ENCODE measurements around the gene GBP6.
"Not testable (repeated sequence)": the region's sequence is repeated elsewhere in the genome, so short reads cannot be mapped to it uniquely, and the experiment has no call there.

The GBP6 gene, protein sequence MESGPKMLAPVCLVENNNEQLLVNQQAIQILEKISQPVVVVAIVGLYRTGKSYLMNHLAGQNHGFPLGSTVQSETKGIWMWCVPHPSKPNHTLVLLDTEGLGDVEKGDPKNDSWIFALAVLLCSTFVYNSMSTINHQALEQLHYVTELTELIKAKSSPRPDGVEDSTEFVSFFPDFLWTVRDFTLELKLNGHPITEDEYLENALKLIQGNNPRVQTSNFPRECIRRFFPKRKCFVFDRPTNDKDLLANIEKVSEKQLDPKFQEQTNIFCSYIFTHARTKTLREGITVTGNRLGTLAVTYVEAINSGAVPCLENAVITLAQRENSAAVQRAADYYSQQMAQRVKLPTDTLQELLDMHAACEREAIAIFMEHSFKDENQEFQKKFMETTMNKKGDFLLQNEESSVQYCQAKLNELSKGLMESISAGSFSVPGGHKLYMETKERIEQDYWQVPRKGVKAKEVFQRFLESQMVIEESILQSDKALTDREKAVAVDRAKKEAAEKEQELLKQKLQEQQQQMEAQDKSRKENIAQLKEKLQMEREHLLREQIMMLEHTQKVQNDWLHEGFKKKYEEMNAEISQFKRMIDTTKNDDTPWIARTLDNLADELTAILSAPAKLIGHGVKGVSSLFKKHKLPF

DNA sequence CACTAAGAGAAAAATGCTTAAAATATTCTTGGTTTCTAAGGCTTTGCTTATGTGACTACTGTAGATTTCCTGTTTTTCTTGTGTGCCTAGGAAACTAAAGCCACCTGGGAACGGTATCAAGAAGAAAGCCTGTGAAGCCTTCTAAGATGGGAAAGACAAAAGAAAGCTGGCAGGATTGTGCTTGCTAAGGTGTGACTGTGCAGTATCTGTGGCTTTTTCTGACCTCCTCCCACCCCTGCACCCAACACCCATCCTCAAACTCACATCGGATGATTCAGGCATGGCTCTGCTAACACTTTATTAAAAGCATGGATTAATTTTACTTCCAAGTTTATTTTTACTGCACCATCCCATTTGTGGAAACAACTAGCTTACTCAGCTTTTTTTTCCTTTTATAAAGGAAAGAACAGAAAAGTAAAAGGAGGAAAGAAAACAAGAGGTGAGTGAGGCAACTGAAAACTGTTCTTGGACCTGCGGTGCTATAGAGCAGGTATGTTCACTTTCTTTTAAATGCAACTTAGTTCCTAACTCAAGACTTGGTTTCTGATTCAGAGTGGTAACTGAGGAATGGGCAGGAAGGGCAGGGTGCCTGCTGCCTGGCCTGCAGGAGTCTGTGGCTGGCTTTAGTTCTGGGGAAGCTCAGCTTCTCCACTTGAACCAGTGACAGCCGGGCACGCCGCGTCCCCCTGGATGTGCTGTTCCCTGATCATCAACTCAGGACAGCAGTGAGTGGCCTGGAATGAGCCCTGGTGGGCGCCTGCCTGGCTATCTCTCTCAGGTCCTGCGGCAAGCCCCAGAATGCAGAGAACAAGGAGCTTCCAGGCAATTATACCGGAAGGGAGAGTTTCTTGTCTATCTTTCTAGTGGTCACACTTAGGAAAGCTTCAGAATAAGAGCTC is at the start of gene GBP6:
GBP6 (plus strand) TSS at position 422 of the 899 bp plus-strand sequence. CDS start 4,493 bp downstream, outside the sequence.
- no peak for DNase-seq

DNA sequence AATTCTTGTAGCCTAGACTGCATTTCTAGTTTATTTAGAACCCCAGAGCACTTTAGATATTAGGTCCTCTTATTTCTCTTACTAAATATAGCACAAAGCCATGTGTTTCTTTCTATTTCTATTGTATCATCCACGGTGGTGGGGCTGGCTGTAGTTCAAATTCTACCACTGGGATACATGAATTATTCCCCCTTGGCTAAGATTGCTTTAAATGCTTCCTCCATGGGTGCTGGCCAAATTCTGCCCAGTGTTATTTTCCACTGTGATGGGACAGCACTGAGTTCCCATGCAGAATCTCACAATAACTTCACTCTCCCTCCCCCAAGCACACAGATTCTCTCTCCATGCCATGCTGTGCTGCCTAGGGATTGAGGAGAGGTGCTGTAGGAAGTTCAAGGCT is 41.5 kb upstream of the GBP6 start:
- DNase-seq: no peak

DNA sequence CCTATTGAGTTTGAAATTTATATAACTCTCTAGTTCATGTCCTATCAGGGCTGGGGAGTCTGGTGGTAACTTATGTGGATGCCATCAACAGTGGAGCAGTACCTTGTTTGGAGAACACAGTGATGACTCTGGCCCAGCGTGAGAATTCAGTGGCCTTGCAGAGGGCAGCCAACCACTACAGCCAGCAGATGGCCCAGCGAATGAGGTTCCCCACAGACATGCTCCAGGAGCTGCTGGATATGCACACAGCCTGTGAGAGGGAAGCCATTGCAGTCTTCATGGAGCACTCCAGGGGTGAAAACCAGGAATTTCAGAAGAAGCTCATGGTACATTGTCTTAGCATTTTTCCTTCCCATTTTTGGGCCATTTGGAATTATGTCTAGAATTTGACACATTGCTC is 32.0 kb upstream of the GBP6 start:
- DNase-seq: no peak

DNA sequence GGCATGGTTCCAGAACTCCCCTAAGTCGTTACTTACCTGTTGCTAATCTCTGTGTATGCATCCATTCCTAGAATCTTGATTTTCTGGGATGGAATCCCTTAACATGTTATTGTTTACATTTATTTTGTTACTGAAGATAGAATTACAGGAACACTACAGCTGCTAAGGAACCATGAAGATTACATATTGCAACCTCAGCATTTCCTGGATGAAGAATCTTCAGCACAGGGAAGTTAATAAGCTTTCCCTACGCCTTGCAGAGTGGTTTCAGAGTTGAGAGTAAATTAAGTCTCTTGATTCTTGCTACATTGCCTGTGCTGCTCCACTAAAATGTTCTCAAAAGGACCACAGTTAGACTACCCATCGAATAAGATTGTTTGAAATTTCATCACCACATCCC is 31.4 kb upstream of the GBP6 start:
- no peak for DNase-seq

DNA sequence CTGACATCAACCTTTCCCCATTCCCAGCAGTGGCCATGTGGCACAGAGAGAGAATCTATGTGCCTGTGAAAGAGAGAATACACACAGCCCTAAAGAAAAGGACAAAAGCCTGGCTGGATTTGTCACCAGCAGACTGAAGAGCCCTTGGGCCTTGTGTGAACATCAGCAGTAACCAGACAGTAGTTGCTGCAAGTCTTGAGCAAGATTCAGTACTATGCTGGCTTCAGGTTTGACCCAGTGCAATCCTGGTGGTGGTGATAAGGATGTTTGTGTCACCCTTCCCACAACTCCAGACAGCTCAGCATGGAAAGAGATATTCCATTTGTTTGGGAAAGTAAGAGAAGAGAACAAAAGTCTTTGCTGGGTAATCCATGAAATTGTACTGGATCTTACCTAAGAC is 28.4 kb upstream of the GBP6 start:
- no peak for DNase-seq

DNA sequence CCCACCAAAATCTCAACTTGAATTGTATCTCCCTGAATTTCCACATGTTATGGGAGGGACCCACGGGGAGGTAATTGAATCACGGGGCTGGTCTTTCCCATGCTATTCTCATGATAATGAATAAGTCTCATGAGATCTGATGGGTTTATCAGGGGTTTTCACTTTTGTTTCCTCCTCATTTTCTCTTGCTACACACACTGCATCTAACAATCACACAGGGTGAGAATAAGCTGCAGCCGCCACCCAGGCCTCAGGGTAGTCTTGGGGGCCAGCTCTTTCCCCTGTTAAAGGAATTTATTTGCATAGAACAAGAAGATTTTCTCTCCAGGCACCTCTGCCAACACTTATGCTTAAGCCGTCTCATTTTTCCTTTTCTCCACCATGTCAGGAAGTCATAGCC is 26.0 kb upstream of the GBP6 start:
- no peak for DNase-seq

DNA sequence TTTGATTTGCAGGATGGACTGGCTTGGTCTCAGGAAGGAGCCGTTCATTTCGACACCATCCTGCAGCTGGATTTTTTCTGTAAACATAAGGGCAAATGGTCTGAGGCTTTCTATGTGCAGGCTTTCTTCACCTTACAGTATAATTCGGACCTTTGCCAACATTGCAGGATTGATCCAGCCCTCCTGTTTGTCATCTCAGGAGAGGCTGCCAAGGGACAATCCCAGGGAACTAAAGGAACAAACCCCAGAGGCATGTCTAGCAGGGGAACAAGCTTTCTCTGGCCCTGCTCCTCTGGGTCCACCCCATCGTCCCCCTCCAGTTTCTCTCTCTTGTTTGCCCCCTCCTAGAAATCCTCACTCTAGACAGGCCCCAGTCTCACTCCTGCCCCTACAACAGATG is 24.8 kb upstream of the GBP6 start:
- DNase-seq: no peak

DNA sequence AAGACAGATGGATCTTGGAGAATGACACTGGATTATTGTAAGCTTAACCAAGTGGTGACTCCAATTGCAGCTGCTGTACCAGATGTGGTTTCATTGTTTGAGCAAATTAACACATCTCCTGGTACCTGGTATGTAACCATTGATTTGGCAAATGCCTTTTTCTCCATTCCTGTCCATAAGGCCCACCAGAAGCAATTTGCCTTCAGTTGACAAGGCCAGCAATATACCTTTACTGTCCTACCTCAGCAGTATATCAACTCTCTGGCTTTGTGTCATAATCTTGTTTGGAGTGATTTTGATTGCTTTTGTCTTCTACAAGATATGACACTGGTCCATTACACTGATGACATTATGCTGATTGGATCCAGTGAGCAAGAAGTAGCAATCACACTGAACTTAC is 18.4 kb upstream of the GBP6 start:
- not testable (repeated sequence) for DNase-seq

DNA sequence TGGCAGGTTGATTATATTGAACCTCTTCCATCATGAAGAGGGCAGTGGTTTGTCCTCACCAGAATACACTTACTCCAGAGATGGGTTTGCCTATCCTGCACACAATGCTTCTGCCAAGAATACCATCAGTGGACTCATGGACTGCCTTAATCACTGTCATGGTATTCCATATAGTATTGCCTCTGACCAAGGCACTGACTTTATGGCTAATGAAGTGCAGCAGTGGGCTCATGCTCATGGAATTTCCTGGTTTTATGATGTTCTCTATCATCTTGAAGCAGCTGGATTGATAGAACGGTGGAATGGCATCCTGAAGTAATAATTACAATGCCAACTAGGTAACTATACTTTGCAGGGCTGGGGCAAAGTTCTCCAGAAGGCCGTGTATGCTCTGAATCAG is 16.6 kb upstream of the GBP6 start:
- DNase-seq: no peak

DNA sequence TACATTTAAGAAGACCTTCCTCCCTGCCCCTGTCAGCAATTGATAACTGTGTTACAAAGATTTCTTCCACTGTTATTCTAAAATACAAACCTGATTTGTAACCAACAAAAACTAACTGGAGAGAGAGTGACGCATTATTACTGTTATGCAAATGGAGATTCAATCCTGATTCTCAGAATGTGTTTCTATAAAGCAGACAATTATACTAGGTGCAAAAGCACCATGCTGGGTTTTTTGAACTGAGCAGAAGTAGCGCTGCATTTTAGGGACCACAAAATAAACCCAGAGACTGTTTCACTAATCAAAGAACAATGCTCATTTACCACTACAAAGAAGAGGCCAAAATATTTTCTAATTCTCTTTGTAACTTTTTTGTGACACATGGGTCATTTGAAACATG is 13.6 kb upstream of the GBP6 start:
- DNase-seq: no peak

DNA sequence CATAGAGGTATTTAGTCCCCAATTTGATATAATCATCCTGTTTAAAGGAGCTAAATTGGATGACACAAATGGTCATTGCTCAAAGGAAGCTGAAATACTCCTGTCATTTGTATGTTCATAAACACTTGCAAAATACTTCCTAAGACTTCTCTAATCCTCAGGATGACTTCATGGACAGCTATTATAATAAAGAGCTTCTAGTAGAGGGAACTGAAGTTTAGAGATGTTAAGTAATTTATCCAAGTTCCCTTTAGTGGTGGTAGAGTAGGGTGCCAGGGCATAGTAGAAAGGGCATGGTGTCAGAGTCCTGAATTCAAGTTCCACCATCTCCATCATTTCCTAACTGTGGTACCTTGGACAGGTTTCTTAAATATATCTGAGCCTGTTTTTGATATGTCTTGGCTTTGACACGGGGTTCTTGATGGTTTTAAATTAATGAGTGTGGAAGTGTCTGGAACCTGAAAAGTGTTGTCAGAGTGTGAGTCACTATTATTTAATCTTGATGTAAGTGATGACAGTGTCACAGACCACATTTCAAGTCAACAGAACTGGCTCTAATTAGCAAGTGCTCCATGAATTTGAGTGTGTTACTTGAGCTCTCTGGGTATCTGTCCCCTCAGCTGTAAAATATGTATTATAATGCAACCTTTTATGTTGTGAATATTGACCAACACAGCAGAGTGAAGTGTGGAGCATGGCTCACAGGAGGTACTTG is 12.1 kb upstream of the GBP6 start:
- DNase-seq: no peak

DNA sequence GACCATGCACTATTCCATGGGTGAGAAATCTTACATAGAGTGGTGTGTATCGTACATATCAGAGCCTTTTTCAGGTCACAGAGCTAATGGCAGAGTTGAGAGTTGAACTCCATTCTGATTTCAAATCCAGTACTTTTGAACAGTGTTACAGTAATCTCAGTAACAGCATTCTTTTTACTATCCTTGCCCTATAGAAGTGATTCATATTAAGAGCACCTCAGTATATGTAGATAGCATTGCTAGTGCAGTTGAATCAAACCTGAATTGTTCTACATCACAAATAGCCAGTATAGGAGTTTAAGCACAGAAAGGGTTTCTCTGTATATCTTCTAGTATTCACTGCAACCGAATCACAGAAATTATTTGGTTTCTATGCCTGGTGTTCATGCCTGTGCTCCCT is 11.4 kb upstream of the GBP6 start:
- DNase-seq: no peak

DNA sequence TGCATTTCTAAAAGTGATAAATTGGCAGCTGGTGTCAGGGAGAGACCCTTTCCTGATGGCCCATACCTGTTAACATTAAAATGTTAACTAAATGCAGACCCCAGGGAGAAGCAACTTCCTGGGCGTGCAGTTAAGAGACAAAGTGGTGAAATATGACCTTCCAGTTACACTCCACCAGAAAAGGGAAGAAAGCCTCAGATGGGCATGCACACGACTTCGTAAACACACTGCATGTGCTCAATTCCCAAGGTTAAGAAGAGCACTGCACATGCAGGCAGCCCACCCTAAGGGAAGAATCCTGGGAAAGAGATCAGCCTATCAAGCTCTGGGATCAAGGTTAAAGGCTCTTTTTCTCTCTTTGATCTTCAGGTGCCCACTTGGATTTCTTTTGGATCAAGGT is 9.7 kb upstream of the GBP6 start:
- peak; percentile 21 for DNase-seq

DNA sequence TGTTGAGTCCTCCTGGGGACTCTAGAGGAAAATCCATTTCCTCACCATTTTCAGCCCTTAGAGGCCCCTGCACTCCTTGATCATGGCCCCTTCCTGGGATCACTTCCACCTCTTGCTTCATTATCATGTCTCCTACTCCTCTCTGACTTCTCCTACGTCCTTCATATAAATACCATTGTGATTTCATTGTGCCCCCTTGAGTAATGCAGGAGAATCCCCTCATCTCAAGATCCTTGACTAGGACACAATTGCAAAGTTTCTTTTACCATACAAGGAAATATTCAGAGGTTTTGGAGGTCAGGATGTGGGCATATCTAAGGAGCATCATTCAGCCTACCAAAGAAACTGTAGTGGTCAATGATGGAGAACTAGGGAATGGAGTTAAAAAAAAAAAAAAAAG is 8.8 kb upstream of the GBP6 start:
- no peak for DNase-seq

DNA sequence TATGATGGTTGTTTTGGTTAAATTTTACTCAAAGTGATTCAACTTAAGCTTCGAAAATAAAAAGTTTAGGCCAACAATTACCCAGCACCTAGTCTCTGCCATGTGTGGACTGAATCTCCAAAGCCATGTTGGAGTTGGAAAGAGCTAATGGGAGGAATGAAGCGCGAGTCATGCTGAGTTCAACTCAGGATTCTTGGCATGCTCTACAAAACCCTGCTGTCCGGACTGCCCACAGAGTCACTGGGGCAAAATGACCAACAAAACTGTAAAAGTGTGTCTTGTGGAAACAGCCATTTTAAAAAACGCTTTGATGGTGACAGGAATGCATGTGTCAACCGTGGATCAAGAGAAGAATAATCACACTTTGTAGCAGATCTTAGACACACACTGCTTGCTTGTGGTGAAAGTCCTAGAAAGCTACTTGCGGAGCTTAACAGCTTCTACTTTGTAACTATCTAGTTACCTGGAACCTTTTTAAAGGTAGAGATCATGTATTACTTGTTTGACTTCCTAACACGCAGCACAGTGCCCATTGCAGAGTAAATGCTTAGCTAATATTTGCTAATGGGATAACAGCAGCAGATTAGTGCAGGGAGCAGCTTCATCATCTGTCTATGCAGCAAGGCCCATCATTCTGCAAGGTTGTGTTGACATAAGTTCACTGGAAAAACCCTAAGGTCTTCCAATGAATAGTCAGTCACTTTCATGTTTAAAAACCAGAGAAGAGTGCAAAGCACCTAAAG is 7.0 kb upstream of the GBP6 start:
- DNase-seq: no peak

DNA sequence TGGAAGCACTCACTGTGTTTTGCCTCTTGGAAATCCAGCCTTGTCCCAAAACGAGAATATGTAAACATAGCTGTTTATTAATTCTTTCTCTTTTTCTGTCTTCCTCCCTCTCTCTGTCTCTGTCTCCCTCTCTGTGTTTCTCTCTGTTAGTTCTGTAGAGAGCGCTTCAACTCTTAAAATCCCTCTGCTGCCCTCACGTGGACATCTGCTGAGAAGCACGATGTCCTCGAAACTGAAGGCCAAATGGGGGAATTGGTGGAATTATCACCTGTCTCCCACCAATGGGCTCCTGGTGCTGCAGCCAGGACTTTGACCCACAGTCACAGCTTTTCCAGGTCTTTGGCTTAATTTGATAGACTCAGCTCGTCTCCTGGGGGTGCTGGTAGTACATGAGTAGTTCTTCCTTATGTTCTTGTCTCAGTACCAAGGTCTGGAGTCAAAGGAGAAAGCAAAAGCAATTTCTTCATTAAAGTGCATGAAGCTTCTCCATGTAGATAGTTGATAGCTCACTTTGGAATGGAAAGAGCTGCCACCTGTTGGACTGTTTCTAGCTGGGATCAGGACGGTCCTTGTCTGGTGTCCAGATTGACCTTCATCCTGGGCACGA is 5.5 kb upstream of the GBP6 start:
- DNase-seq: peak; percentile 90

DNA sequence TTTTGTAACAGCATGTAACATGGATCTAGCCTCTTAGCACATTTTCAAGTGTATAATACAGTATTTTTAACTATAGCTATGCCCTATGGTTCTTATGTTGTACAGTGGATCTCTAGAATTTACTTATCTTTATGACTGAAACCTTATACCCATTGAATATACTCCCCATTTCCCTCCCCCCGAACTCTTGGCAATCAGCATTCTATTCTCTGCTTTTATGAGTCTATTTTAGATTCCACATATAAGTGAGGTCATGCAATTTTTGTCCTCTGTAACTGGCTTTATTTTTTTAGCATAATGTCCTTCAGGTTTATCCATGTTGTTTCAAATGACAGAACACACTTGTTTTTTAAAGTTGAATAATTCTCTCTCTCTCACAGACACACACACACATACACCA is 3.1 kb upstream of the GBP6 start:
- no peak for DNase-seq

DNA sequence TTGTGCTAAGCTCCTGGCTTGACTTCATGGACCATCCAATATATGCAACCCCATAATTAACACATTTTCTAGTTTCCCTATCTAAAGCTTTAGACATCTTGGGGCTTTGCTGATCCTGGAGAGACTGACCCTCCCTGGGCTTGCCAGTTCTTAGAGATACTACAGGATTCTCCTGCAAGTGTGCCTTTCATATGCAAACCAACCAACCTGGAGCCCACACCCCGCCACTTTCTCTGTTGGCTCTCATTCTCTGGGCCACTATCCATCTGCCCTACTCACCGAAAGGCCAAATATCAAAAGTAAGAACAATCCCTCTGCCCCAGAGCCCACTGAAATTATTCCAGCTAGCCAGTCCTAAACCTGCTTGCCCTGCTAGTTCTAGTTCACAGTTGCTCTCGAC is 2.2 kb upstream of the GBP6 start:
- DNase-seq: no peak

DNA sequence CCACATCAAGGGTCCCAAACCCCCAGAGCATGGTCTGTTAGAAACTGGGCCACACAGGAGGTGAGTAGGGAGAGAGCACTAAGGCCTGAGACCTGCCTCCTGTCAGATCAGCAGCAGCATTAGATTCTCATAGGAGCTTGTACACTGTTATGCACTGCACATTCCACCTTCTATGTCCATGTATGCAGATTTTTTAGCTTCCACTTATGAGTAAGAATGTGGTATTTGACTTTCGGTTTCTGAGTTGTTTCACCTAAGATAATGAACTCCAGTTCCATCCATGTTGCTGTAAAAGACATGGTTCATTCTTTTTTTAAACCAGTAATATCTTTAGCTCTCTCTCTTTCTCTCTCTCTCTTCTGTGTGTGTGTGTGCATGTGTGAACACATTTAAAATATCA is 663 bp upstream of the GBP6 start:
- DNase-seq: no peak

DNA sequence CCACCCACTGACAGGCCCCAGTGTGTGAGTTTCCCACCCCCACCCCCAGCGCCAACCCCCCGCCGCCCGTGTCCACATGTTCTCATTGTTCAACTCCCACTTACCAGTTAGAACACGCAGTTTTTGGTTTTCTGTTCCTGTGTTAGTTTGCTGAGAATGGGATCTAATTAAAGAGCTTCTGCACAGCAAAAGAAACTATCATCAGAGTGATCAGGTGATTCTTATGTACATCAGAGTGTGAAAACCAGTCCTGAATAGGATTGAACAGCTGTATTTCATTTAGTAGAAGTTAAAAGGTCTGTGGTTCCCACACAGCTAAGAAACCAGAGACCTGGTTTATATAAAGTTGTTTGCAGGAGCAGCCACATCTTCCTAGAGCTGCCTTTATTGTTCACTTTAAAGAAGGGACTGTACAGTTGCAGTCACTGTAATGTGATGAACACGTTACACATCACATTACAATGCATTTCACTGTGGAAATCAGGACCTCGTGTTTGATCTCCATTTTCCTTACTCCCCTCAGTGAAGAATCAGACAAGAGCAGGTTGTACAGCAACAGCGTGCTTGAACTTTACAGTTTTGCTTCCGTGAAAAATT is 1.2 kb downstream of the GBP6 start:
- DNase-seq: no peak

DNA sequence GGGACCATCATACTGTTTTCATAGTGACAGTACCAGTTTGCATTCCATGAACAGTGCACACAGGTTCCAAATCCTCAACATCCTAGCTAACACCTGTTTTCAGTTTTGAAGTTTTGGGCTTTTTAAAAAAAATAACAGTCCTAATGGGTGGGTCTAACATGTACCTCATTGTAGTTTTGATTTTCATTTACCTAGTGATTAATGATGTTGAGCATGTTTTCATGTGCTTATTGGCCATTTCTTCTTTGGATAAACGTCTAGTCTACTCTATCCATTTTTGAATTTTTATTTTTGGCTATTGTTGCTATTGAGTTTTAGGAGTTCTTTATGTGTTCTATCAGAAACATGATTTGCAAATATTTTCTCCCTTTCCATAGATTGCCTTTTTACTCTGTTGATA is 3.4 kb downstream of the GBP6 start:
- DNase-seq: no peak

Measured in hematopoietic multipotent progenitor cell treated with erythropoietin and hydrocortisone succinate and interleukin-3 and kit ligand, for 4 days (in vitro differentiated cells).